Measurements from ENCODE around the gene TTC39C.

DNA sequence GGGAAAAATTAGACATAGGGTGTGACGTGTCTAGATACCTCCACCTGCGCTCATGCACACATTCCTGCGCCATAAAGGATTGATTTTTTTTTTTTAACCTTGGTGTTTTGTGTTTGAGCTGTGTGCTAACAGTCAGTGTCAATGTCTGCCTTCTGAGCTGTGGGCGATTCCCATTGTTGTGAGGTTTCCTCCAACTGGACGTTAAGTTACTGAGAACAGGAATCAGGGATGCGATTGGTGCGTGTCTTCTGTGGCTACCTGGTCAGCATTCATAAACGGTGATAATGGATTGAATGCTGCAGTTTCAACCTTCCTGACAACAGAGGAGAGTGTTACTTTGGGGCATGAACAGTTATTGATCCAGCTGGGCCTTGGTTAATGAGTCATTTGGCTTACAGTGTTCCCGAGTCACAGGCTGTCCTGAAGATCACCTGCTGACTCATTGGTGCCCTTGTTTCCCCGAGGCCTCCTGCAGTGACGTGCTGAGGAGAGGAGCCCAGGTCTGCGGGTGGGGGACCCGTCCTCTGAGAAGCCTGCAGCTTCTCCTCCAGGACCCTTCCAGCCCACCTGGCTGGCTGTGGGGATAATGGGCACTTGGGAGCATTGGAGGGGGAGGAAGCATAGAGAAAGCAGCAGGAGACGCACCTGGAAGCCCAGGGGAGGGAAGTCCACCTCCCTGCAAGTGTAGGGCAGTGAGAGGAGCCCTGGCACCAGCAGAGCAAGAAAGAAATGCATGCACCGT, 98.5 kb downstream of the TTC39C start:
- TF ChIP-seq, protein P1, sequence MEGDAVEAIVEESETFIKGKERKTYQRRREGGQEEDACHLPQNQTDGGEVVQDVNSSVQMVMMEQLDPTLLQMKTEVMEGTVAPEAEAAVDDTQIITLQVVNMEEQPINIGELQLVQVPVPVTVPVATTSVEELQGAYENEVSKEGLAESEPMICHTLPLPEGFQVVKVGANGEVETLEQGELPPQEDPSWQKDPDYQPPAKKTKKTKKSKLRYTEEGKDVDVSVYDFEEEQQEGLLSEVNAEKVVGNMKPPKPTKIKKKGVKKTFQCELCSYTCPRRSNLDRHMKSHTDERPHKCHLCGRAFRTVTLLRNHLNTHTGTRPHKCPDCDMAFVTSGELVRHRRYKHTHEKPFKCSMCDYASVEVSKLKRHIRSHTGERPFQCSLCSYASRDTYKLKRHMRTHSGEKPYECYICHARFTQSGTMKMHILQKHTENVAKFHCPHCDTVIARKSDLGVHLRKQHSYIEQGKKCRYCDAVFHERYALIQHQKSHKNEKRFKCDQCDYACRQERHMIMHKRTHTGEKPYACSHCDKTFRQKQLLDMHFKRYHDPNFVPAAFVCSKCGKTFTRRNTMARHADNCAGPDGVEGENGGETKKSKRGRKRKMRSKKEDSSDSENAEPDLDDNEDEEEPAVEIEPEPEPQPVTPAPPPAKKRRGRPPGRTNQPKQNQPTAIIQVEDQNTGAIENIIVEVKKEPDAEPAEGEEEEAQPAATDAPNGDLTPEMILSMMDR (conservative IDR thresholded peaks at IDR 0.05): no peak
- TF ChIP-seq ZFX (IDR thresholded peaks at IDR 0.05): no peak
